ENCODE measurements around the gene ARHGAP28. TPM values are rescaled to one million over a fixed set of nuclear protein-coding genes. Genes with fewer than 3 reads are reported as not detected.

ARHGAP28 gene
- total and polyA plus RNA-seq, 10 of the 15 experiments (the other 5 are each of a cell fraction or from before 2014, with no cell fraction given) = not detected

DNA sequence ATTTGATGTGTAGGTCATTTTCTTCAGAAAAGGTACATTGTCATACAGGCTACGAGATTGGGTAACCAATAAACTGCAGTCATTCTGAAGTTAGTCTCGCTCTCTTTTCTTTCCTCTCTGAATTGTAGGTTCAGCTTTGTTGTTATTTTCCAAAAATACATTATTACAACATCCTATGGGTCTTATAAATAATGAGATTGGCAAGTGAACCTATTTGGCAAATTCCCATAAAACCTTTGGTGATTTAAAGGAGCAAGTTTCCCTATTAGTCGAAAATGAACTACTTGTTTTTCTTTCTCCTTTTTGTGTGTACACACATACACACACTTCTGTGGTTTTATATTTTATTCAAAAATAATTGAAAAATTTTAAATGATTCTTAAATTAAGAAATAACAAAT, 67.0 kb downstream of the ARHGAP28 start:
- intact Hi-C loops (cut with micrococcal nuclease; ENCODE audit: unreplicated experiment) = no loop called here
- BruUV-seq (replicated peaks) = no TSS peak
- ChIA-PET SMC1A (ENCODE audit: uncharacterized antibody, unreplicated experiment) (no interaction called here), CTCF (no interaction called here), POLR2A (no interaction called here), RAD21 (ENCODE audit: unreplicated experiment) (no interaction called here)
- no peak for ATAC-seq
- 4% methylated on average over 3 of the region's 3 CpGs for WGBS (ENCODE audit: insufficient coverage, insufficient replicate concordance, low lambda C conversion rate, missing lambda C conversion rate)
- no peaks in the 10 kb centered on the region for H3K36me3 ChIP-seq (ENCODE audit: control insufficient read depth in 2 of 2, insufficient read depth in 2 of 2, low read length in 1 of 2)
- H3K79me2 ChIP-seq (ENCODE audit: control insufficient read depth, insufficient read depth, low read length) = no peaks in the 10 kb centered on the region
- H3K4me1 ChIP-seq (ENCODE audit: control insufficient read depth, insufficient read depth, low read length) = no peaks in the 10 kb centered on the region
- DNase-seq (ENCODE audit: low read depth, low spot score) = no peak
- no peak for FAIRE-seq
- no peaks in the 10 kb centered on the region for H4K20me1 ChIP-seq (ENCODE audit: control insufficient read depth, insufficient read depth)
- no peak overlapping the region for H3K27ac ChIP-seq (ENCODE audit: control insufficient read depth, insufficient read depth)
- in situ Hi-C loops (cut with MboI) = no loop called here
- no peaks in the 10 kb centered on the region for H3K9me3 ChIP-seq (replicated peaks; ENCODE audit: control insufficient read depth, insufficient read depth, low read length)
- H3K4me2 ChIP-seq (ENCODE audit: control insufficient read depth, insufficient read depth) = no peak overlapping the region
- TF ChIP-seq SUZ12 (IDR thresholded peaks at IDR 0.05; ENCODE audit: unreplicated experiment) (no peak), SIN3A (IDR thresholded peaks at IDR 0.05; ENCODE audit: low read depth, low read length) (no peak), ZNF622 (IDR thresholded peaks at IDR 0.05) (no peak), MTA2 (IDR thresholded peaks at IDR 0.05; ENCODE audit: low read depth) (no peak), POLR2AphosphoS5 (IDR thresholded peaks at IDR 0.05; ENCODE audit: low read length) (no peak), ZNF384 (IDR thresholded peaks at IDR 0.05; ENCODE audit: borderline replicate concordance, low read depth, low read length) (no peak), NBN (IDR thresholded peaks at IDR 0.05) (no peak), GATAD2B (conservative IDR thresholded peaks at IDR 0.05; ENCODE audit: low read depth) (no peak), MXI1 (IDR thresholded peaks at IDR 0.05; ENCODE audit: low read depth, low read length) (no peak), PAX8 (IDR thresholded peaks at IDR 0.05) (no peak), NR2C1 (IDR thresholded peaks at IDR 0.05) (no peak), BACH1 (IDR thresholded peaks at IDR 0.05; ENCODE audit: borderline replicate concordance) (no peak), TARDBP (IDR thresholded peaks at IDR 0.05; ENCODE audit: borderline replicate concordance) (no peak)
- TF ChIP-seq, protein P1, sequence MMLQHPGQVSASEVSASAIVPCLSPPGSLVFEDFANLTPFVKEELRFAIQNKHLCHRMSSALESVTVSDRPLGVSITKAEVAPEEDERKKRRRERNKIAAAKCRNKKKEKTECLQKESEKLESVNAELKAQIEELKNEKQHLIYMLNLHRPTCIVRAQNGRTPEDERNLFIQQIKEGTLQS (IDR thresholded peaks at IDR 0.05; ENCODE audit: borderline replicate concordance, extremely low read depth, low read depth, low read length) = no peak
- TF ChIP-seq, protein P2, sequence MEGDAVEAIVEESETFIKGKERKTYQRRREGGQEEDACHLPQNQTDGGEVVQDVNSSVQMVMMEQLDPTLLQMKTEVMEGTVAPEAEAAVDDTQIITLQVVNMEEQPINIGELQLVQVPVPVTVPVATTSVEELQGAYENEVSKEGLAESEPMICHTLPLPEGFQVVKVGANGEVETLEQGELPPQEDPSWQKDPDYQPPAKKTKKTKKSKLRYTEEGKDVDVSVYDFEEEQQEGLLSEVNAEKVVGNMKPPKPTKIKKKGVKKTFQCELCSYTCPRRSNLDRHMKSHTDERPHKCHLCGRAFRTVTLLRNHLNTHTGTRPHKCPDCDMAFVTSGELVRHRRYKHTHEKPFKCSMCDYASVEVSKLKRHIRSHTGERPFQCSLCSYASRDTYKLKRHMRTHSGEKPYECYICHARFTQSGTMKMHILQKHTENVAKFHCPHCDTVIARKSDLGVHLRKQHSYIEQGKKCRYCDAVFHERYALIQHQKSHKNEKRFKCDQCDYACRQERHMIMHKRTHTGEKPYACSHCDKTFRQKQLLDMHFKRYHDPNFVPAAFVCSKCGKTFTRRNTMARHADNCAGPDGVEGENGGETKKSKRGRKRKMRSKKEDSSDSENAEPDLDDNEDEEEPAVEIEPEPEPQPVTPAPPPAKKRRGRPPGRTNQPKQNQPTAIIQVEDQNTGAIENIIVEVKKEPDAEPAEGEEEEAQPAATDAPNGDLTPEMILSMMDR (IDR thresholded peaks at IDR 0.05 in 2 of 3, conservative IDR thresholded peaks at IDR 0.05 in 1 of 3; ENCODE audit: control insufficient read depth in 2 of 3, extremely low read depth in 1 of 3, insufficient read depth in 1 of 3, low read depth in 3 of 3, low read length in 3 of 3) = no peak
- no peaks in the 10 kb centered on the region for H3K27me3 ChIP-seq (replicated peaks in 1 of 2; ENCODE audit: control insufficient read depth in 2 of 2, insufficient read depth in 2 of 2, low read length in 1 of 2)
- no peak overlapping the region for H3K9ac ChIP-seq (ENCODE audit: control insufficient read depth, insufficient read depth, low read length)
- H2AFZ ChIP-seq (ENCODE audit: control insufficient read depth, low read depth, low read length) = no peak overlapping the region
- H3K4me3 ChIP-seq = no peak overlapping the region
